ENCODE data around the gene CST9L.

GRCh38 chr20:23603321-23603720 is 35.0 kb upstream of the CST9L start:
- TF ChIP-seq EZH2 (IDR thresholded peaks at IDR 0.05), result no peak
- no peak for TF ChIP-seq POLR2AphosphoS5 (IDR thresholded peaks at IDR 0.05; ENCODE audit: borderline replicate concordance, low read depth, low read length)
- no peak for TF ChIP-seq FOXP2 (optimal IDR thresholded peaks at IDR 0.05; ENCODE audit: control extremely low read depth, extremely low read length, insufficient read depth)

Measured in SK-N-MC (cell line).